NB4 (cell line): Measurements from ENCODE around the gene MB21D2.

Experiments used
- DNase-seq: peaks from one replicate; pipeline ENCODE4 v3.0.0; 2010; ENCODE audit warnings: low read depth
- H3K4me3 ChIP-seq: one replicate; pipeline ENCODE4 v1.5.1; 2011; ENCODE audit warnings: mild to moderate bottlenecking, low read depth, low read length, moderate library complexity
- MAX ChIP-seq: IDR thresholded peaks from 2 replicates; pipeline ENCODE4 v1.6.1; 2011; ENCODE audit warnings: low read depth, low read length
- MYC ChIP-seq: IDR thresholded peaks from 2 replicates; pipeline ENCODE4 v1.6.1; 2011; ENCODE audit warnings: low read depth, low read length
- POLR2A ChIP-seq: IDR thresholded peaks from 2 replicates; pipeline ENCODE4 v1.6.1; 2011; ENCODE audit warnings: mild to moderate bottlenecking; ENCODE audit not compliant: insufficient read length; ENCODE audit errors: extremely low read depth
- TF ChIP-seq, protein P1 (sequence below): IDR thresholded peaks from one replicate; pipeline ENCODE4 v1.5.1; 2012; ENCODE audit warnings: low read depth, low read length

The MB21D2 gene

DNA sequence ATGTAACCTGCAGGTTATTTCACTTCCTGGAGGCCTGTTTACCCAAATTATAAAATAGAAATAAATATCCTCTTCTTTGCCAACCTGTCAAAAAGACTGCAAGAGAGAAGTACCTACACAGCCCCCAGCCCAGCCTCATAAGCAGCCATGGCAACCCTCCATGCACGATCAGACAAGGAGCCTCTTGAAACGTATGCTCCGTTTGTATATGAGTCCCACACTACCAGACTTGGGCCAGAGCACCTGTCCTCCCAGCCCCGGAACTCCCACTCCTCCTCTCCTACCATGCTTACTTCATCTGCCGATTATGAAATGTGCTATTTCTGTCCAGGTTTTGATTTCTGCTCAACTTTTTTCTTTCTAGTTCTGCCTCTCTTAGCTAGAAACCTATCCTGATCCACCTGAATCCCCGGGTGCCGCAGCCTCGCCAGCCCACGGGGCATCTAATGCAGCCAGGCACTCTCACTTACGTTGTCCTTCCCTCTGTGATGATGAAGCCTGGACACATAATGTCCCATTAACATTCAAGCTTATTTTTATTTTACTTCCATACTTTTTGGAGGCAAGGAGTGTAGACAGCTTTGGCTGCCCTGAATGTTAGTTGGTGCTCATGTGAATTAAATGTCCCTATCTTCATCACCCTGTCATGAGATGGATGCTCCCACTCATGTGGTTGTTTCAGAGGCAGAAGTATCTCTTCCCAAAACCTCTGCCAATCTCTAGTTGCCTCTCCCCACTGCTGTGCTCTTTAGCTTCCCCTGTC lies 73.8 kb downstream of the MB21D2 start:
- no peak overlapping the region for H3K4me3 ChIP-seq
- TF ChIP-seq, protein P1, sequence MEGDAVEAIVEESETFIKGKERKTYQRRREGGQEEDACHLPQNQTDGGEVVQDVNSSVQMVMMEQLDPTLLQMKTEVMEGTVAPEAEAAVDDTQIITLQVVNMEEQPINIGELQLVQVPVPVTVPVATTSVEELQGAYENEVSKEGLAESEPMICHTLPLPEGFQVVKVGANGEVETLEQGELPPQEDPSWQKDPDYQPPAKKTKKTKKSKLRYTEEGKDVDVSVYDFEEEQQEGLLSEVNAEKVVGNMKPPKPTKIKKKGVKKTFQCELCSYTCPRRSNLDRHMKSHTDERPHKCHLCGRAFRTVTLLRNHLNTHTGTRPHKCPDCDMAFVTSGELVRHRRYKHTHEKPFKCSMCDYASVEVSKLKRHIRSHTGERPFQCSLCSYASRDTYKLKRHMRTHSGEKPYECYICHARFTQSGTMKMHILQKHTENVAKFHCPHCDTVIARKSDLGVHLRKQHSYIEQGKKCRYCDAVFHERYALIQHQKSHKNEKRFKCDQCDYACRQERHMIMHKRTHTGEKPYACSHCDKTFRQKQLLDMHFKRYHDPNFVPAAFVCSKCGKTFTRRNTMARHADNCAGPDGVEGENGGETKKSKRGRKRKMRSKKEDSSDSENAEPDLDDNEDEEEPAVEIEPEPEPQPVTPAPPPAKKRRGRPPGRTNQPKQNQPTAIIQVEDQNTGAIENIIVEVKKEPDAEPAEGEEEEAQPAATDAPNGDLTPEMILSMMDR, result no peak
- no peak for TF ChIP-seq MYC
- DNase-seq, result no peak

- TF ChIP-seq, protein P1, result no peak
- TF ChIP-seq MYC (no peak), MAX (no peak), POLR2A (no peak)
- no peak for DNase-seq
Measured at GRCh38 chr3:192843119-192843518, 74.5 kb downstream of the MB21D2 start.

GRCh38 chr3:192842711-192843110 lies 74.9 kb downstream of the MB21D2 start:
- TF ChIP-seq MAX (no peak), POLR2A (no peak), MYC (no peak)
- no peak for DNase-seq
- H3K4me3 ChIP-seq, result no peak overlapping the region

More at GRCh38 chr3:192843119-192843518, 74.5 kb downstream of the MB21D2 start:
- H3K4me3 ChIP-seq, result no peak overlapping the region

GRCh38 chr3:192842138-192842537 lies 75.5 kb downstream of the MB21D2 start:
- no peak for DNase-seq
- no peak overlapping the region for H3K4me3 ChIP-seq
- TF ChIP-seq, protein P1, result no peak
- TF ChIP-seq POLR2A (no peak), MYC (no peak), MAX (no peak)

- H3K4me3 ChIP-seq, result no peak overlapping the region
- no peak for DNase-seq
- no peak for TF ChIP-seq MYC
Measured at GRCh38 chr3:192841428-192841827, 76.2 kb downstream of the MB21D2 start.

- no peak for DNase-seq
- no peak overlapping the region for H3K4me3 ChIP-seq
- TF ChIP-seq MYC (no peak), MAX (no peak), POLR2A (no peak)
- TF ChIP-seq, protein P1, result no peak
Measured at GRCh38 chr3:192840143-192840836, 77.4 kb downstream of the MB21D2 start.
